Right cardiac atrium (tissue), 5 donors: ENCODE measurements around the gene WLS. TPM values are rescaled to one million over a fixed set of nuclear protein-coding genes. Genes with fewer than 3 reads are reported as not detected.

Experiments
- ATAC-seq, 2 donors: fragments of 200-7000 bp; cut with Tn5 transposase; one replicate each; pipeline versions ENCODE4 v1.8.0 to v1.9.1; 2020; ENCODE audit warnings: moderate library complexity in 2 of 2, mild to moderate bottlenecking in 1 of 2
- DNase-seq, 3 donors: peaks; one replicate each; pipeline ENCODE4 v3.0.0-alpha.2; 2020
- H3K27ac ChIP-seq: one replicate; pipeline ENCODE4 v1.5.1; 2013; ENCODE audit warnings: mild to moderate bottlenecking, low read length, control low read depth, moderate library complexity
- H3K27me3 ChIP-seq: one replicate; pipeline ENCODE4 v1.6.1; 2013; ENCODE audit not compliant: control insufficient read depth, insufficient read depth
- H3K4me1 ChIP-seq: one replicate; pipeline ENCODE4 v1.6.1; 2013; ENCODE audit warnings: low read length; ENCODE audit not compliant: control insufficient read depth, insufficient read depth
- H3K4me3 ChIP-seq: one replicate; pipeline ENCODE4 v1.5.1; 2013; ENCODE audit warnings: low read length, control low read depth
- H3K9me3 ChIP-seq: one replicate; pipeline ENCODE4 v1.6.1; 2013; ENCODE audit warnings: low read length; ENCODE audit not compliant: control insufficient read depth
- WGBS: extraction: QIAGEN DNeasy Blood & Tissue Kit; methylation state at CpG from one replicate; pipeline ENCODE4 v1.1.7; 2013; 5-methylcytosine and 5-hydroxymethylcytosine counted together
- intact Hi-C, 4 donors: fragments of 100-400 bp; cut with DNase I; formaldehyde crosslinking; loops; one replicate each; pipeline versions ENCODE4 v1.11.0 to v1.14.0; 2022 to 2023
- long read RNA-seq, 4 donors: library from polyadenylated mRNA; unstranded; transcript quantifications; one replicate each; pipeline ENCODE4 v2.0.0, GENCODE V29; 2020 to 2021
- polyA plus RNA-seq: library from polyadenylated mRNA; stranded (reverse); fragments of 200-250 nt; gene quantifications from one replicate; pipeline ENCODE4 v1.2.3, GENCODE V29; 2013
- total RNA-seq, 4 donors: library from RNA; stranded (reverse); fragmentation: NEBNext Ultra II Directional; extraction: Animal tissue kit (Norgen Biotek cat#: 25700); gene quantifications; one replicate each; pipeline ENCODE4 v1.2.1, GENCODE V29; 2021
- donor health status: healthy with polysubstance abuse.
- donor health status: DM: no; HTN: yes; CAD: no.
- donor health status: DM: no; HTN: no; CAD: no.
- donor health status: DM: no; HTN: yes; CAD: no; lungs with severe emphysema.
- donor health status: DM: yes; HTN: yes; CAD: no.

WLS gene
- 100 to 1,000 TPM in 3 of 4 donors, 10 to 100 TPM in 1; 73.4 to 102 (median 102) TPM for total RNA-seq
- polyA plus RNA-seq, result 50.9 TPM
- long read RNA-seq, donor 1, transcript WLS-201 (12 exons, 2,748 nt), result major isoform, 32 of 61 reads
- long read RNA-seq, donor 1, partial matches to known transcripts, result 6 of 61 reads
- long read RNA-seq, donor 1, other reads (novel, unspliced or antisense), result 23 of 61 reads
- long read RNA-seq, donor 2, transcript WLS-201 (12 exons, 2,748 nt), result major isoform, 11 of 29 reads
- long read RNA-seq, donor 2, partial matches to known transcripts, result 5 of 29 reads
- long read RNA-seq, donor 2, other reads (novel, unspliced or antisense), result 11 of 29 reads
- long read RNA-seq, donor 3, transcript WLS-201 (12 exons, 2,748 nt), result major isoform, 112 of 219 reads
- long read RNA-seq, donor 3, partial matches to known transcripts, result 20 of 219 reads
- long read RNA-seq, donor 3, other reads (novel, unspliced or antisense), result 84 of 219 reads
- long read RNA-seq, donor 4, transcript WLS-201 (12 exons, 2,748 nt), result major isoform, 18 of 34 reads
- long read RNA-seq, donor 4, partial matches to known transcripts, result 2 of 34 reads
- long read RNA-seq, donor 4, other reads (novel, unspliced or antisense), result 13 of 34 reads

DNA sequence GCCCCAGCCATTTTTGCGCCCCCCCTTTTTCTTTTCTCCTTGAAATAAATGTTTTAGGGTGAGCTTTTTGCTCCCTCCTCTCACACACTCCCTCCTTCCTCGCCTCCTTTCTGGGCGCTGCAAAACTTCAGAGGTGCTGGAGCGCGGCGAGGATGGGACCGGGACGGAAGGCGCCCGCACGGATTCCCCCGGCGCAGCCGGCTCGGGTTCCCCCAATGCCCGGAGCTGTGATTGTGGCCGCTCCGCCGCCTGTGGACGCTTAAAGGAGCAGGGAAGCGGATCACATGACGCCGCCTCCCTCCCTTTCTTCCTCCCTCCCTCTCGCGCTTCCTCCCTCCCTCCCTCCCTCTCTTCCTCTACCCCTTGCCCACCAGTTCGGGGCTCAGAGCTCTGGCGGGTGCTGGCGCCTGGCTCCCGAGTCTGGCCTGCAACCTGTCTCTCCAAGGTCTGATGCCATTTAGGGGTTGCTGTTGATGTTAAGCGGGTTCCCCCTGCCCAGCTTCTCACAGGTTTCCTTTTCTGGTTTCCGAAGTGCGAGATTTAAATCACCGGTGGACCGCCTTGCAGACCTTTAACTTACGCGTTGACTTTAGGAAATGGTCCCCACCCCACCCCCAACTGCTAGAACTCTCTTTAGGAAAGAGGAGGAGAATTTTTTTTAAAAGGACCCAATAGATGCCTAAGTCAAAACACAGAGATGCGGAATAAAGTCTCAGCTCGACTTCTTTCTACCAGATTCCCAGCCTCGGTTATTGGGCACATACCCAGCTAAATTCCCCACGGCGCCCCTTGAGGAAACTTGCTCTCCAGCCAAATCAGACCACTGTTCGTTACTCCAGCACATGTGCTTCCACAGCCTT, at the start of gene WLS:
WLS (minus strand) TSS at position 235 of the 860 bp plus-strand sequence; CDS start at position 11, 224 bp downstream.
- no peaks in the 10 kb centered on the region for H3K27me3 ChIP-seq
- no peaks in the 10 kb centered on the region for H3K9me3 ChIP-seq
- under 1% methylated on average over 42 of the region's 42 CpGs for WGBS
- ATAC-seq (peak; percentile 92 to 93), DNase-seq (peak; percentile 82 to 93 (median 92))
- intact Hi-C loops, result loop anchor here (5.0 to 10.0 kb wide), 5 partner anchors 72 to 110 kb away; no protein-coding TSS in a partner anchor
- peaks cover 7% of the 10 kb centered on the region for H3K4me1 ChIP-seq
- peak within 1 kb of the TSS; percentile 99 for H3K4me3 ChIP-seq
- H3K27ac ChIP-seq, result peak within 1 kb of the TSS; percentile 77

- no peak overlapping the region for H3K27ac ChIP-seq
- 39% methylated on average over 1 of the region's 1 CpG for WGBS
- H3K9me3 ChIP-seq, result no peaks in the 10 kb centered on the region
- no peak overlapping the region for H3K4me3 ChIP-seq
- no peaks in the 10 kb centered on the region for H3K4me1 ChIP-seq
- intact Hi-C loops, result no loop called here
- no peaks in the 10 kb centered on the region for H3K27me3 ChIP-seq
- ATAC-seq (no peak), DNase-seq (no peak)
These were observed 48.0 kb upstream of the WLS start for GRCh38 chr1:68280286-68280685.

GRCh38 chr1:68279846-68280245, 47.5 kb upstream of the WLS start:
- intact Hi-C loops, result no loop called here
- Histone ChIP-seq H3K27me3 (no peaks in the 10 kb centered on the region), H3K4me3 (no peak overlapping the region), H3K4me1 (no peaks in the 10 kb centered on the region), H3K9me3 (no peaks in the 10 kb centered on the region), H3K27ac (no peak overlapping the region)
- 93% methylated on average over 2 of the region's 2 CpGs for WGBS
- DNase-seq (no peak), ATAC-seq (no peak)

- intact Hi-C loops, result no loop called here
- H3K27ac ChIP-seq, result no peak overlapping the region
These were observed 45.9 kb upstream of the WLS start for GRCh38 chr1:68278221-68278620.

GRCh38 chr1:68276448-68276847, 44.1 kb upstream of the WLS start:
- no peak for ATAC-seq
- intact Hi-C loops, result no loop called here
- 65% methylated on average over 2 of the region's 2 CpGs for WGBS

More at GRCh38 chr1:68278221-68278620, 45.9 kb upstream of the WLS start:
- Histone ChIP-seq H3K9me3 (no peaks in the 10 kb centered on the region), H3K4me1 (no peaks in the 10 kb centered on the region), H3K27me3 (no peaks in the 10 kb centered on the region), H3K4me3 (no peak overlapping the region)
- 74% methylated on average over 1 of the region's 1 CpG for WGBS
- DNase-seq, result no peak
- no peak for ATAC-seq

DNA sequence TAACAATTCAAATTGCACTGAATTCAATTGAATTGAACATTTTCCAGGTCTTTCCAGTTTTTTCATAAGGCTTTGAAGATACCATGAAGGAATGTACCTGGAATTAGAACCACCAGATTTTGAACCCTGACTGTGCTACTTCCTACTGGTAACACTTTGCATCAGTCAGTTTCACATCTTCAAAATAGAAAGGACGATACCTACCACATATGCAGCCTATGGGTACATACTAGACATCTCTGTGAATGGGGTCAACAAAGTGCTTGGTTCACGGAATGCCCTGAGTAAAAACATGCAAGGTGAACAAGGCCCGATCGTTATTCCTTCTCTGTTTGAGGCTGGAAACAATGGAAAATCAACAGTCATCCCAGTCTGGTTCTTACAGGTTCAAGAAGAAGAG, 41.2 kb upstream of the WLS start:
- no peak for DNase-seq
- Histone ChIP-seq H3K27me3 (no peaks in the 10 kb centered on the region), H3K4me1 (no peaks in the 10 kb centered on the region), H3K4me3 (no peak overlapping the region), H3K9me3 (no peaks in the 10 kb centered on the region), H3K27ac (no peak overlapping the region)
- intact Hi-C loops, result no loop called here
- WGBS, result 86% methylated on average over 4 of the region's 4 CpGs
- no peak for ATAC-seq

More at GRCh38 chr1:68276448-68276847, 44.1 kb upstream of the WLS start:
- H3K4me1 ChIP-seq, result no peaks in the 10 kb centered on the region
- no peak for DNase-seq
- no peaks in the 10 kb centered on the region for H3K27me3 ChIP-seq
- no peak overlapping the region for H3K4me3 ChIP-seq
- H3K27ac ChIP-seq, result no peak overlapping the region
- H3K9me3 ChIP-seq, result no peaks in the 10 kb centered on the region

GRCh38 chr1:68271596-68271995, 39.3 kb upstream of the WLS start:
- no peak overlapping the region for H3K4me3 ChIP-seq
- no peaks in the 10 kb centered on the region for H3K4me1 ChIP-seq
- no peaks in the 10 kb centered on the region for H3K9me3 ChIP-seq
- DNase-seq, result no peak
- WGBS, result 95% methylated on average over 5 of the region's 5 CpGs
- no peaks in the 10 kb centered on the region for H3K27me3 ChIP-seq
- intact Hi-C loops, result no loop called here
- no peak for ATAC-seq
- no peak overlapping the region for H3K27ac ChIP-seq

DNA sequence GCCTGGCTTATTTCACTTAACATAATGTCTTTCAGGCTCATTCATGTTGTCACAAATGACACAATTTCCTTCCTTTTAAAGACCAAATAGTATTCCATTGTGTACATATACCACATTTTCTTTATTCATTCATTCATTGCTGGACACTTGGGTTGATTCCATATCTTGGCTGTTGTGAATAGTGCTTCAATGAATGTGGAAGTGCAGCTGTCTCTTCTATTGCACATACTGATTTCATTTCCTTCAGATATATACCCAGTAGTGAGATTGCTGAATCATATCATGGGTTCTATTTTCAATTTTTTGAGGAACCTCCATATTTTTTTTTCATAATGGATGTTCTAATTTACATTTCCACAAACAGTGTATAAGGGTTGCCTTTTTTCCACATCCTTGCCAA, 38.6 kb upstream of the WLS start:
- Histone ChIP-seq H3K9me3 (no peaks in the 10 kb centered on the region), H3K27me3 (no peaks in the 10 kb centered on the region), H3K4me3 (no peak overlapping the region), H3K4me1 (no peaks in the 10 kb centered on the region), H3K27ac (no peak overlapping the region)
- DNase-seq (no peak), ATAC-seq (no peak)
- intact Hi-C loops, result no loop called here

DNA sequence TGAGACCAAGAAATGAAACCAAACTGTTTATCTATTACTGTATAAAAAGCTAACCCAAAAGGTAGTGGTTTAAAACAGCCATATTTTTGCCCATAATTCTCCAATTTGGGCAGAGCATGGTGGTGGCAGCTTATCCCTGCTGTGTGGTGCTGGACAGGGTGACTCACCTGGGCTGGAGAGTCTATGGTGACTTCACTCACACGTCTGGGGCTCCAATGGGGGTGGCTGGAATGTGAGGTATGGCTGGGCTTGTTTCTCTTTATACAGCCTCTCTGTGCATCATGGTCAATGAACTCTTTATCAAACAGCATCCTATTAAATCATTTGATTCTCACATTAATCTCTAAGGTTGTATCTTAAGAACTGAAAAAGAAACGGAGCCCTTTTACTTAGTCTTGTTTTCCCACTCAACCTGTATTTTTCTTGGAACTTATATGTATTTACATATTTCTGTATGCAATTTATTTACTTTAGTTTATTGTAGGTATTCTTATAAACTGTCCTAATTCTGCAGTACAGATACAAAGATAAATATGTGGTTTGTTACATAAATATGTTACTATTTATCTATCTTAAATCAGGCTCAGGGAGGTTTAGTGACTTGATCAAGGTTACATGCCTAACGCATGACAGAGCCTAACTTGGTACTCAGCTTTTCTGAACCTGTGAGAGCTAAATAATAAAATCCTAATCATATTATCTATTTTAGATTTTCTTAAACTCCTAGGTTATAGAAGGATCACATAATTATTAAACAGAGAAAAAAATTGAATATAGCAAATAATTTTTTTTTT, 37.5 kb upstream of the WLS start:
- DNase-seq (no peak), ATAC-seq (no peak)
- Histone ChIP-seq H3K27ac (no peak overlapping the region), H3K4me1 (no peaks in the 10 kb centered on the region), H3K9me3 (no peaks in the 10 kb centered on the region), H3K27me3 (no peaks in the 10 kb centered on the region), H3K4me3 (no peak overlapping the region)
- 73% methylated on average over 3 of the region's 3 CpGs for WGBS
- intact Hi-C loops, result no loop called here

DNA sequence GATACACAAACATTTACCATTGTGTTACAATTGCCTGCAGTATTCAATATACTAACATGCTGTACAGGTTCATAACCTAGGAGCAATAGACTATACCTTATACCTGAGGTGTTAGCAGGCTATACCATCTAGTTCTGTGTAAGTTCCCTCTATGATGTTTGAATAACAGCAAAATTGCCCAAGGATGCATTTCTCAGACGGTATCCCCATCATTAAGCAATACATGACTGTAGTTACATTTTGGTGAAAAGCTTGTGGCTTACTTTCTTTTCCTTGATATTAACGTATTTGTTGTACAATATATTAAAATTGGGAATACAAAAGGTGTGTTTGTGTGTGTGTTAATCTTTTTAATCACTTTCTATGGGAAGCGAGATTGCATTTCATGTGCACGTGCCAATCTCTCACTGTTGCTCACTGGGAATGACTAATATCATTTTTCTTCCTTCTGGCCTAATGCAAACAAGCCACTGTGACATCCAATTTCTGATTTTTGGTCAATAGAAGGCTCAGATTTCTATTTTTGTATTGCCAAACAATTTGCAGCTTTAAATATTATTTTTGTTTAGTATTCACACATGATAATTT, 36.7 kb upstream of the WLS start:
- no peak for ATAC-seq
- intact Hi-C loops, result no loop called here
- Histone ChIP-seq H3K4me1 (no peaks in the 10 kb centered on the region), H3K27ac (no peak overlapping the region), H3K27me3 (no peaks in the 10 kb centered on the region), H3K9me3 (no peaks in the 10 kb centered on the region), H3K4me3 (no peak overlapping the region)
- DNase-seq, result no peak
- WGBS, result 76% methylated on average over 4 of the region's 4 CpGs
